Gastrocnemius medialis (tissue), 4 donors: Measurements from ENCODE around the gene SLC2A2.

Experiments used
- POLR2A ChIP-seq, 2 donors: fragments of 450-650 bp; IDR thresholded peaks; one replicate each; pipeline ENCODE4 v1.6.1; 2017; ENCODE audit warnings: antibody characterized with exemption in 2 of 2, mild to moderate bottlenecking in 2 of 2, moderate library complexity in 2 of 2
- TF ChIP-seq, protein P1 (sequence below), 5 experiments: fragments of 450-650 bp in 3 of 5; fragments of 200-600 bp in 2 of 5; sonication (generic) in 2 of 5; IDR thresholded peaks in 4 of 5; conservative IDR thresholded peaks in 1 of 5; 1 replicate in 4 of 5; 2 replicates in 1 of 5; pipeline ENCODE4 v1.5.1; 2016 to 2019; ENCODE audit warnings: antibody characterized with exemption in 5 of 5, mild to moderate bottlenecking in 3 of 5, moderate library complexity in 3 of 5

DNA sequence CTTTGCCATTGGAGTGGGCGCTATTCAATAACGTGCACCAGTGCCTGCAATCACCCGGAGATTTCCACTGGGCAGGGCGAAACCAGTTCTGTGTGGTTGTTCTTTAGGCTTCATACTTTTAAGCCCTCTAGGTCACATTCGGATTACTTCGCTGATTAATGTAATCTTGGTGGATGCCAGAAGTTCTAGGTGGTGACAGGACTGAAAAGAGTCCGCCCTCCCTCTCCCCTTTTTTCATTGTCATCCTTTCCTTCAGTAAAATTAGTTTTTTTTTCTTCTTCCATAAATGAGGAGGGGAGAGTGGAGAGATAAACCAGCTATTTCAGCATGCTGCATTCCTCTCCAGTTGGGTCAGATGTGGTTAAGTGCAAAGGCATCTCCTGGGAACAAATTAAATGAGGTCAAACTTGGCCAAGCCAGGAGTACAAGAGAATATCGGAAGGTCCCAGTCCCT, 2.3 kb upstream of the SLC2A2 start:
- TF ChIP-seq, protein P1, sequence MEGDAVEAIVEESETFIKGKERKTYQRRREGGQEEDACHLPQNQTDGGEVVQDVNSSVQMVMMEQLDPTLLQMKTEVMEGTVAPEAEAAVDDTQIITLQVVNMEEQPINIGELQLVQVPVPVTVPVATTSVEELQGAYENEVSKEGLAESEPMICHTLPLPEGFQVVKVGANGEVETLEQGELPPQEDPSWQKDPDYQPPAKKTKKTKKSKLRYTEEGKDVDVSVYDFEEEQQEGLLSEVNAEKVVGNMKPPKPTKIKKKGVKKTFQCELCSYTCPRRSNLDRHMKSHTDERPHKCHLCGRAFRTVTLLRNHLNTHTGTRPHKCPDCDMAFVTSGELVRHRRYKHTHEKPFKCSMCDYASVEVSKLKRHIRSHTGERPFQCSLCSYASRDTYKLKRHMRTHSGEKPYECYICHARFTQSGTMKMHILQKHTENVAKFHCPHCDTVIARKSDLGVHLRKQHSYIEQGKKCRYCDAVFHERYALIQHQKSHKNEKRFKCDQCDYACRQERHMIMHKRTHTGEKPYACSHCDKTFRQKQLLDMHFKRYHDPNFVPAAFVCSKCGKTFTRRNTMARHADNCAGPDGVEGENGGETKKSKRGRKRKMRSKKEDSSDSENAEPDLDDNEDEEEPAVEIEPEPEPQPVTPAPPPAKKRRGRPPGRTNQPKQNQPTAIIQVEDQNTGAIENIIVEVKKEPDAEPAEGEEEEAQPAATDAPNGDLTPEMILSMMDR (IDR thresholded peaks at IDR 0.05 in 4 of 5, conservative IDR thresholded peaks at IDR 0.05 in 1 of 5): no peak
- TF ChIP-seq POLR2A (IDR thresholded peaks at IDR 0.05): no peak
